NB4 (cell line): ENCODE measurements around the gene HOXC5.
"Not testable (repeated sequence)": the region's sequence is repeated elsewhere in the genome, so short reads cannot be mapped to it uniquely, and the experiment has no call there.

Experiments
- DNase-seq: peaks from one replicate; pipeline ENCODE4 v3.0.0; 2010; ENCODE audit warnings: low read depth
- H3K4me3 ChIP-seq: one replicate; pipeline ENCODE4 v1.5.1; 2011; ENCODE audit warnings: mild to moderate bottlenecking, low read depth, low read length, moderate library complexity
- CTCF ChIP-seq: IDR thresholded peaks from one replicate; pipeline ENCODE4 v1.5.1; 2012; ENCODE audit warnings: low read depth, low read length
- MAX ChIP-seq: IDR thresholded peaks from 2 replicates; pipeline ENCODE4 v1.6.1; 2011; ENCODE audit warnings: low read depth, low read length
- MYC ChIP-seq: IDR thresholded peaks from 2 replicates; pipeline ENCODE4 v1.6.1; 2011; ENCODE audit warnings: low read depth, low read length
- POLR2A ChIP-seq: IDR thresholded peaks from 2 replicates; pipeline ENCODE4 v1.6.1; 2011; ENCODE audit warnings: mild to moderate bottlenecking; ENCODE audit not compliant: insufficient read length; ENCODE audit errors: extremely low read depth

Gene HOXC5

GRCh38 chr12:54040148-54040494 lies 7.3 kb downstream of the HOXC5 start:
- H3K4me3 ChIP-seq = no peak overlapping the region
- TF ChIP-seq MAX (0 out of 2 replicates have a peak, but pooled peaks have one; percentile 14), CTCF (no peak)
- DNase-seq = no peak

- no peak overlapping the region for H3K4me3 ChIP-seq
- no peak for DNase-seq
- TF ChIP-seq POLR2A (no peak), MAX (no peak), CTCF (no peak), MYC (no peak)
Measured at GRCh38 chr12:54040648-54041047, 7.8 kb downstream of the HOXC5 start.

- no peak overlapping the region for H3K4me3 ChIP-seq
- TF ChIP-seq POLR2A = no peak
- DNase-seq = no peak
Measured at GRCh38 chr12:54041097-54041690, 8.3 kb downstream of the HOXC5 start.

GRCh38 chr12:54042033-54042432 lies 9.2 kb downstream of the HOXC5 start:
- not testable (repeated sequence) for H3K4me3 ChIP-seq, DNase-seq

GRCh38 chr12:54042970-54043853 lies 10.4 kb downstream of the HOXC5 start:
- no peak overlapping the region for H3K4me3 ChIP-seq
- DNase-seq = no peak
- no peak for TF ChIP-seq MYC
- no peak for TF ChIP-seq CTCF
- TF ChIP-seq MAX = no peak
- no peak for TF ChIP-seq POLR2A

GRCh38 chr12:54044425-54045103 lies 11.7 kb downstream of the HOXC5 start:
- TF ChIP-seq CTCF (no peak), MAX (no peak), POLR2A (no peak), MYC (no peak)
- no peak for DNase-seq
- H3K4me3 ChIP-seq = no peak overlapping the region
